Breast epithelium (tissue), 4 donors: ENCODE measurements around the gene EFNA2. TPM values are rescaled to one million over a fixed set of nuclear protein-coding genes. Genes with fewer than 3 reads are reported as not detected.
A peak's percentile ranks its signal among the peaks of the same experiment; 100 is the strongest.

ENCODE experiments used
- DNase-seq, 2 donors: peaks; one replicate each; pipeline ENCODE4 v3.0.0-alpha.2; 2019; ENCODE audit warnings: low spot score in 2 of 2
- H3K27ac ChIP-seq, 2 donors: fragments of 200-600 bp; sonication (generic) in 1 of 2; one replicate each; pipeline ENCODE4 v1.5.1; 2016 to 2019; ENCODE audit warnings: mild to moderate bottlenecking in 1 of 2
- H3K27me3 ChIP-seq, 2 donors: fragments of 200-600 bp; sonication (generic) in 1 of 2; one replicate each; pipeline versions ENCODE4 v1.5.1 to v1.6.0; 2017 to 2019; ENCODE audit warnings: control low read depth in 1 of 2, mild to moderate bottlenecking in 1 of 2
- H3K36me3 ChIP-seq: fragments of 200-600 bp; one replicate; pipeline ENCODE4 v1.5.1; 2019
- H3K4me1 ChIP-seq, 2 donors: fragments of 200-600 bp; sonication (generic); one replicate each; pipeline ENCODE4 v1.5.1; 2016 to 2019; ENCODE audit warnings: control low read depth in 1 of 2
- H3K4me3 ChIP-seq, 3 donors: fragments of 200-600 bp; sonication (generic); 1 replicate in 2 of 3; 2 replicates in 1 of 3; pipeline ENCODE4 v1.5.1; 2016 to 2019; ENCODE audit warnings: mild to moderate bottlenecking in 3 of 3, moderate library complexity in 2 of 3
- H3K9me3 ChIP-seq, 2 donors: fragments of 200-600 bp; sonication (generic) in 1 of 2; one replicate each; pipeline ENCODE4 v1.5.1; 2016 to 2019; ENCODE audit warnings: control low read depth in 1 of 2
- CTCF ChIP-seq, 3 donors: fragments of 450-650 bp; IDR thresholded peaks; one replicate each; pipeline ENCODE4 v1.5.1; 2016 to 2017; ENCODE audit warnings: antibody characterized with exemption in 3 of 3, mild to moderate bottlenecking in 3 of 3, moderate library complexity in 3 of 3
- POLR2A ChIP-seq: fragments of 450-650 bp; IDR thresholded peaks from one replicate; pipeline ENCODE4 v1.6.1; 2016; ENCODE audit warnings: antibody characterized with exemption, mild to moderate bottlenecking, moderate library complexity
- POLR2AphosphoS5 ChIP-seq, 3 donors: sonication (generic); formaldehyde crosslinking; IDR thresholded peaks; one replicate each; pipeline ENCODE4 v1.6.1; 2017; ENCODE audit warnings: antibody characterized with exemption in 3 of 3
- intact Hi-C: fragments of 100-400 bp; cut with DNase I; formaldehyde crosslinking; loops from one replicate; pipeline ENCODE4 v1.15.1; 2023; ENCODE audit warnings: low total_unique reads
- total RNA-seq, 3 donors: library from RNA; depleted of rRNA; stranded (reverse); fragments of >200 nt; gene quantifications; one replicate each; pipeline ENCODE4 v1.1.0, GENCODE V29; 2016

Gene EFNA2
- total RNA-seq, 3 donors from 2014 or later: 0.66 TPM; not detected in 2

GRCh38 chr19:1256646-1257474 is 28.8 kb upstream of the EFNA2 start:
- TF ChIP-seq POLR2AphosphoS5 (IDR thresholded peaks at IDR 0.05) (peak in 1 of 3 donors; percentile 13), CTCF (IDR thresholded peaks at IDR 0.05) (no peak)
- peaks cover 11% of the 10 kb centered on the region for H3K36me3 ChIP-seq
- H3K27ac ChIP-seq: peak overlapping the region; percentile 70 to 98
- intact Hi-C loops: no loop called here
- H3K4me1 ChIP-seq: peaks cover 20 to 33% of the 10 kb centered on the region in 2 donors
- no peak overlapping the region for H3K4me3 ChIP-seq
- no peaks in the 10 kb centered on the region for H3K9me3 ChIP-seq
- no peaks in the 10 kb centered on the region for H3K27me3 ChIP-seq
- DNase-seq: no peak

- Histone ChIP-seq H3K9me3 (no peaks in the 10 kb centered on the region), H3K27ac (peak overlapping the region; percentile 97 to 98), H3K4me3 (peak overlapping the region in 1 of 3 donors; percentile 0), H3K36me3 (peaks cover 11% of the 10 kb centered on the region), H3K4me1 (peaks cover 26 to 41% of the 10 kb centered on the region in 2 donors), H3K27me3 (no peaks in the 10 kb centered on the region)
- no peak for DNase-seq
- TF ChIP-seq POLR2AphosphoS5 (IDR thresholded peaks at IDR 0.05) (no peak), POLR2A (no peak), CTCF (IDR thresholded peaks at IDR 0.05) (no peak)
- intact Hi-C loops: no loop called here
Observed at GRCh38 chr19:1257475-1258162, 28.1 kb upstream of the EFNA2 start.

- Histone ChIP-seq H3K4me3 (peak overlapping the region in 1 of 3 donors; percentile 0), H3K36me3 (peaks cover 11% of the 10 kb centered on the region), H3K4me1 (peaks cover 31 to 45% of the 10 kb centered on the region in 2 donors)
Observed at GRCh38 chr19:1258163-1258492, 27.5 kb upstream of the EFNA2 start.

GRCh38 chr19:1258707-1259205 is 26.9 kb upstream of the EFNA2 start:
- Histone ChIP-seq H3K27ac (peak overlapping the region; percentile 97 to 98), H3K4me1 (peaks cover 30 to 41% of the 10 kb centered on the region in 2 donors), H3K36me3 (peaks cover 11% of the 10 kb centered on the region), H3K4me3 (peak overlapping the region; percentile 21 to 53 (median 25)), H3K27me3 (no peaks in the 10 kb centered on the region), H3K9me3 (no peaks in the 10 kb centered on the region)
- intact Hi-C loops: no loop called here
- TF ChIP-seq CTCF (IDR thresholded peaks at IDR 0.05) (no peak), POLR2AphosphoS5 (IDR thresholded peaks at IDR 0.05) (no peak)
- no peak for DNase-seq

More at GRCh38 chr19:1258163-1258492, 27.5 kb upstream of the EFNA2 start:
- H3K27me3 ChIP-seq: no peaks in the 10 kb centered on the region
- H3K27ac ChIP-seq: peak overlapping the region; percentile 97 to 98
- no peaks in the 10 kb centered on the region for H3K9me3 ChIP-seq
- DNase-seq: no peak
- intact Hi-C loops: no loop called here
- no peak for TF ChIP-seq POLR2AphosphoS5 (IDR thresholded peaks at IDR 0.05)
- no peak for TF ChIP-seq POLR2A
- TF ChIP-seq CTCF (IDR thresholded peaks at IDR 0.05): no peak
